ENCODE measurements around the gene VAV3. TPM values are rescaled to one million over a fixed set of nuclear protein-coding genes. Genes with fewer than 3 reads are reported as not detected.

VAV3 gene
- total and polyA plus RNA-seq, 2 donors from 2014 or later: 61.6 to 87.5 TPM

DNA sequence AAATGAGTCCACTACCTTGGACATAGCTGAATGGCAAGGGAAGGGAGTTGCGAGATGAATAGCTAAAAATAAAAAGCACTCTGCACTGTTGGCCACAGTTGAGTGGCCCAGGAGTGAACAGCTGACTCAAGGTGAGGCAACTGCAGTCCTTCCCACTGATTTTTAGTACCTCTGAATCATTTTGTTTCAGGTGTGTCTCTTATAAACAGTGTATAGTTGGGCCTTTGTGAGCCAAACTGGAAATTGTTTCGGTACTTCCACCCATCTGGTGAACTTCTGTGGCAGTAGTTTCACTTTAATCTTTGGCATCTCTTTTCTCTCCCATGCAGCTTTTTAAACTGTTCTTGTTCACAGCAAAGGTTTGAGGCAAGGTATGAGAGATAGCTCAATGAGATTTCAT, 122.7 kb downstream of the VAV3 start:
- Histone ChIP-seq H3K27ac (ENCODE audit: low read depth in 2 of 2, low read length in 2 of 2) (no peak overlapping the region), H3K27me3 (ENCODE audit: control insufficient read depth, insufficient read depth, low read length) (no peaks in the 10 kb centered on the region), H3K9me3 (ENCODE audit: control insufficient read depth in 2 of 3, insufficient read depth in 1 of 3, low read length in 3 of 3) (no peaks in the 10 kb centered on the region), H3K4me3 (ENCODE audit: low read length in 3 of 3) (no peak overlapping the region), H3K9ac (ENCODE audit: low read length in 3 of 3) (no peak overlapping the region), H3K36me3 (ENCODE audit: control insufficient read depth in 2 of 3, insufficient read depth in 3 of 3, low read length in 3 of 3) (no peaks in the 10 kb centered on the region), H3K4me1 (ENCODE audit: control insufficient read depth in 2 of 3, insufficient read depth in 2 of 3, low read depth in 1 of 3, low read length in 3 of 3) (peaks cover 0 to 5% (median 0%) of the 10 kb centered on the region in 3 donors)
- intact Hi-C loops (cut with DNase I): no loop called here
- TF ChIP-seq, protein P1, sequence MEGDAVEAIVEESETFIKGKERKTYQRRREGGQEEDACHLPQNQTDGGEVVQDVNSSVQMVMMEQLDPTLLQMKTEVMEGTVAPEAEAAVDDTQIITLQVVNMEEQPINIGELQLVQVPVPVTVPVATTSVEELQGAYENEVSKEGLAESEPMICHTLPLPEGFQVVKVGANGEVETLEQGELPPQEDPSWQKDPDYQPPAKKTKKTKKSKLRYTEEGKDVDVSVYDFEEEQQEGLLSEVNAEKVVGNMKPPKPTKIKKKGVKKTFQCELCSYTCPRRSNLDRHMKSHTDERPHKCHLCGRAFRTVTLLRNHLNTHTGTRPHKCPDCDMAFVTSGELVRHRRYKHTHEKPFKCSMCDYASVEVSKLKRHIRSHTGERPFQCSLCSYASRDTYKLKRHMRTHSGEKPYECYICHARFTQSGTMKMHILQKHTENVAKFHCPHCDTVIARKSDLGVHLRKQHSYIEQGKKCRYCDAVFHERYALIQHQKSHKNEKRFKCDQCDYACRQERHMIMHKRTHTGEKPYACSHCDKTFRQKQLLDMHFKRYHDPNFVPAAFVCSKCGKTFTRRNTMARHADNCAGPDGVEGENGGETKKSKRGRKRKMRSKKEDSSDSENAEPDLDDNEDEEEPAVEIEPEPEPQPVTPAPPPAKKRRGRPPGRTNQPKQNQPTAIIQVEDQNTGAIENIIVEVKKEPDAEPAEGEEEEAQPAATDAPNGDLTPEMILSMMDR (IDR thresholded peaks at IDR 0.05; ENCODE audit: borderline replicate concordance, extremely low read depth, insufficient read depth): no peak
- FAIRE-seq (no peak), DNase-seq (no peak)

DNA sequence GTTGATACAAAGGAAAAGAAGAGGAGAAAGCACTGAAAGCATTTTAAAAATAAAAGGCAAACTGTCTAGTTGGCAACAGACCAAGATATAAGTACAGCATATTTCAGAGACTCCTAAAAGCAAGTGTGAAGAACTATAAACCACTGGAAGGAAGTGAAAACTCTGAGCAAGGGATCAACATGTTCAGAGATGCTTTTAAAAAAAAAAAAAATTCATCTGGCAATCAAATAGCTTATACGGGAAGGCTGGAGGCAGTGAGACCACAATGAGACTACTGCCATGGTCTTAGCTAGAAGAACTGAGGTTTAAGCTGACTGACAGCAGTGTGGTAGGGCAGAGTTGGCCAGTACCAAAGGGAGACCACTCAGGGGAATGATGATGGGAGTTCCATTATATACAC, 124.3 kb downstream of the VAV3 start:
- FAIRE-seq (no peak), DNase-seq (no peak)
- Histone ChIP-seq H3K4me3 (ENCODE audit: low read length in 3 of 3) (no peak overlapping the region), H3K9ac (ENCODE audit: low read length in 3 of 3) (no peak overlapping the region), H3K27ac (ENCODE audit: low read depth in 2 of 2, low read length in 2 of 2) (no peak overlapping the region), H3K9me3 (ENCODE audit: control insufficient read depth in 2 of 3, insufficient read depth in 1 of 3, low read length in 3 of 3) (no peaks in the 10 kb centered on the region), H3K36me3 (ENCODE audit: control insufficient read depth in 2 of 3, insufficient read depth in 3 of 3, low read length in 3 of 3) (no peaks in the 10 kb centered on the region), H3K27me3 (ENCODE audit: control insufficient read depth, insufficient read depth, low read length) (no peaks in the 10 kb centered on the region), H3K4me1 (ENCODE audit: control insufficient read depth in 2 of 3, insufficient read depth in 2 of 3, low read depth in 1 of 3, low read length in 3 of 3) (peaks cover 0 to 5% (median 0%) of the 10 kb centered on the region in 3 donors)
- intact Hi-C loops (cut with DNase I): no loop called here
- TF ChIP-seq, protein P1 (IDR thresholded peaks at IDR 0.05; ENCODE audit: borderline replicate concordance, extremely low read depth, insufficient read depth): no peak

GRCh38 chr1:107838056-107838455, 126.9 kb downstream of the VAV3 start:
- no peak overlapping the region for H3K27ac ChIP-seq (ENCODE audit: low read depth in 2 of 2, low read length in 2 of 2)
- no peak overlapping the region for H3K9ac ChIP-seq (ENCODE audit: low read length in 3 of 3)
- no peak for DNase-seq
- intact Hi-C loops (cut with DNase I): no loop called here
- FAIRE-seq: no peak
- H3K4me3 ChIP-seq (ENCODE audit: low read length in 3 of 3): no peak overlapping the region
- H3K4me1 ChIP-seq (ENCODE audit: control insufficient read depth in 2 of 3, insufficient read depth in 2 of 3, low read depth in 1 of 3, low read length in 3 of 3): peaks cover 0 to 2% (median 0%) of the 10 kb centered on the region in 3 donors
- no peaks in the 10 kb centered on the region for H3K36me3 ChIP-seq (ENCODE audit: control insufficient read depth in 2 of 3, insufficient read depth in 3 of 3, low read length in 3 of 3)
- TF ChIP-seq, protein P1 (IDR thresholded peaks at IDR 0.05; ENCODE audit: borderline replicate concordance, extremely low read depth, insufficient read depth): no peak
- no peaks in the 10 kb centered on the region for H3K27me3 ChIP-seq (ENCODE audit: control insufficient read depth, insufficient read depth, low read length)
- H3K9me3 ChIP-seq (ENCODE audit: control insufficient read depth in 2 of 3, insufficient read depth in 1 of 3, low read length in 3 of 3): no peaks in the 10 kb centered on the region

DNA sequence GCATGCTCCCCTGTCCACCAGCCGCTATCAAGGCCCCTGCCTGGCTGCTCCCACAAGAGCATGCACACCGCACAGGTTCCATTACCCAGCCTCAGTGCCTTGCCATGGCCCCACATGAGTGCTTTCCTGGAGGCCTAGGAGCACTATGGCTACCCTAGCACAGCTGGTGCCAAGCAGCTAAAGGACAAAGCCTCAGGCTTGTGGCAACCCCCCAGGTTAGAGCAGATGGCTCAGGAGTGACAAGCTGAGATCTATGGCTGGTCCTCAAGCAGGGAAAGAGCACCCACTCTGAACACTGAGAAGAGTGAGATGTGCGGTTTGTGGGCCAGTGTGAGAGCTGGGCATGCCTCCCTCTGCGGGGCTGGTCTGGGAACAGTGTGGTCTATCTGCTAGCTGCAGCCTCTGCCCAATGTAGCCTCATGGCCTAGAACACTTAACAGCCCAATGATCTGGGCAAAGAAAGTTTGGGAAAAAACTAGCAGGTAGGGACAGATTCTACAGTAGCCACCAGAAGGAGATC, 129.8 kb downstream of the VAV3 start:
- Histone ChIP-seq H3K36me3 (ENCODE audit: control insufficient read depth in 2 of 3, insufficient read depth in 3 of 3, low read length in 3 of 3) (no peaks in the 10 kb centered on the region), H3K27me3 (ENCODE audit: control insufficient read depth, insufficient read depth, low read length) (no peaks in the 10 kb centered on the region), H3K27ac (ENCODE audit: low read depth in 2 of 2, low read length in 2 of 2) (no peak overlapping the region), H3K4me1 (ENCODE audit: control insufficient read depth in 2 of 3, insufficient read depth in 2 of 3, low read depth in 1 of 3, low read length in 3 of 3) (no peaks in the 10 kb centered on the region), H3K4me3 (ENCODE audit: low read length in 3 of 3) (no peak overlapping the region), H3K9ac (ENCODE audit: low read length in 3 of 3) (no peak overlapping the region), H3K9me3 (ENCODE audit: control insufficient read depth in 2 of 3, insufficient read depth in 1 of 3, low read length in 3 of 3) (no peaks in the 10 kb centered on the region)
- intact Hi-C loops (cut with DNase I): no loop called here
- TF ChIP-seq, protein P1 (IDR thresholded peaks at IDR 0.05; ENCODE audit: borderline replicate concordance, extremely low read depth, insufficient read depth): no peak
- FAIRE-seq (no peak), DNase-seq (no peak)
